ENCODE measurements around the gene AHDC1.

DNA sequence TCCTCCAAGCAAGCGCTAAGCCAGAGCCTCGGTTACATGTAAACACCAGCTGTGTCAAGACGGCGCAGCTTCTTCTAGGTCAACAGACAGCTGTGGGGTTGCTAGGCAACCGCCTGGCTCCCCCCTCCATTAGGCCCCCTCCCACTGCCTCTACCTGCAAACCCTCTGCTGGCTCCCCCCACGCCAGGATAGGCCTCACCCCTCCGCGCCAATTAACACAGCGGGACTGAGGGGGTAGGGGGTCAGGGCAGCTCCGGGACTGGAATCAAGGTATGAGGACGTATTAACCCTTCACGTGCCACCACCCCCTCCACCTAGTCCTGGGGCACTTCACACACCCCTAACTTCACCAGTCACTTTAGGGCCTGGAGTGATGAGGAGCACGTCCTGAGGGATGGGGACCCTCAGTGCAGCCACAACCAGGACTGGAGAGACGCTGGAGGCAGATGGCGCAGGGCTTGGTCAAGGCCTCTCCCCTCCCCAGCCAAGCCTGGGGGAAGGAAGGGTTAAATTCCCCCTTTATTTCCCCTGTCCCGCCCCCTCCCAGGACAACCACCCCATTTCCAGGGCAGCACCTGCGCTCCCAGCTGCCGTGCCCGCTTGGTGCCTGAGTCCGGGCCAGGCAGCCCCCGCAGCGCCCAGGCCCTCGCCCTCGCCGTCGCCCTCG, 76.6 kb downstream of the AHDC1 start:
- TF ChIP-seq, protein P1, sequence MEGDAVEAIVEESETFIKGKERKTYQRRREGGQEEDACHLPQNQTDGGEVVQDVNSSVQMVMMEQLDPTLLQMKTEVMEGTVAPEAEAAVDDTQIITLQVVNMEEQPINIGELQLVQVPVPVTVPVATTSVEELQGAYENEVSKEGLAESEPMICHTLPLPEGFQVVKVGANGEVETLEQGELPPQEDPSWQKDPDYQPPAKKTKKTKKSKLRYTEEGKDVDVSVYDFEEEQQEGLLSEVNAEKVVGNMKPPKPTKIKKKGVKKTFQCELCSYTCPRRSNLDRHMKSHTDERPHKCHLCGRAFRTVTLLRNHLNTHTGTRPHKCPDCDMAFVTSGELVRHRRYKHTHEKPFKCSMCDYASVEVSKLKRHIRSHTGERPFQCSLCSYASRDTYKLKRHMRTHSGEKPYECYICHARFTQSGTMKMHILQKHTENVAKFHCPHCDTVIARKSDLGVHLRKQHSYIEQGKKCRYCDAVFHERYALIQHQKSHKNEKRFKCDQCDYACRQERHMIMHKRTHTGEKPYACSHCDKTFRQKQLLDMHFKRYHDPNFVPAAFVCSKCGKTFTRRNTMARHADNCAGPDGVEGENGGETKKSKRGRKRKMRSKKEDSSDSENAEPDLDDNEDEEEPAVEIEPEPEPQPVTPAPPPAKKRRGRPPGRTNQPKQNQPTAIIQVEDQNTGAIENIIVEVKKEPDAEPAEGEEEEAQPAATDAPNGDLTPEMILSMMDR (IDR thresholded peaks at IDR 0.05): no peak
- no peak for TF ChIP-seq POLR2A (IDR thresholded peaks at IDR 0.05)
